ENCODE data around the gene SKAP1. TPM values are rescaled to one million over a fixed set of nuclear protein-coding genes. Genes with fewer than 3 reads are reported as not detected.

SKAP1 gene
- total RNA-seq: 0.65 TPM in 1 of 2 replicates, not detected in the other

GRCh38 chr17:48429638-48430586, at the start of gene SKAP1:
SKAP1 (minus strand) TSS chr17:48430214.

GRCh38 chr17:48107137-48108055, 322.6 kb downstream of the SKAP1 start, which contains the start of gene SNX11:
SNX11 (plus strand) TSS chr17:48107766; CDS start chr17:48112044, 4,278 bp downstream.

GRCh38 chr17:48101012-48101720, 328.8 kb downstream of the SKAP1 start, which contains the start of gene CBX1:
CBX1 (minus strand) TSS chr17:48101478; CDS start chr17:48077004, 24,474 bp downstream.

Small RNA genes lying within 50 kb of the gene (small RNA-seq; reads per million reads assigned to genes)
- gene MIR1203 (not detected), gene RF00012 (not detected), gene RF00019 (not detected), gene RNU6-1152P (not detected), gene RNU6-1201P (0.16 reads per million)

Other genes starting within 250 kb of the SKAP1 start
- gene HOXB1, start 100.8 kb upstream of the SKAP1 start, total RNA-seq: not detected in 2 replicates
- 2.5 and 2.9 TPM in 2 replicates for gene HOXB2, start 114.9 kb upstream of the SKAP1 start, total RNA-seq
- gene HOXB4, start 148.1 kb upstream of the SKAP1 start, total RNA-seq: 5.2 and 6.0 TPM in 2 replicates
- 15.7 and 21.3 TPM in 2 replicates for gene HOXB3, start 160.0 kb upstream of the SKAP1 start, total RNA-seq
- 0.33 and 0.86 TPM in 2 replicates for gene HOXB5, start 163.6 kb upstream of the SKAP1 start, total RNA-seq
- gene HOXB6, start 174.8 kb upstream of the SKAP1 start, total RNA-seq: 16.0 and 19.8 TPM in 2 replicates
- 14.4 and 17.9 TPM in 2 replicates for gene HOXB7, start 180.8 kb upstream of the SKAP1 start, total RNA-seq
- 1.4 and 4.2 TPM in 2 replicates for gene HOXB8, start 185.1 kb upstream of the SKAP1 start, total RNA-seq
- 1.7 and 2.6 TPM in 2 replicates for gene HOXB9, start 196.1 kb upstream of the SKAP1 start, total RNA-seq